ENCODE results near the gene OSBPL10. TPM values are rescaled to one million over a fixed set of nuclear protein-coding genes. Genes with fewer than 3 reads are reported as not detected.

OSBPL10 gene
- total and polyA plus RNA-seq, 2 donors (not counting 1 experiment from before 2014, with no cell fraction given): 88.5 to 310 TPM

DNA sequence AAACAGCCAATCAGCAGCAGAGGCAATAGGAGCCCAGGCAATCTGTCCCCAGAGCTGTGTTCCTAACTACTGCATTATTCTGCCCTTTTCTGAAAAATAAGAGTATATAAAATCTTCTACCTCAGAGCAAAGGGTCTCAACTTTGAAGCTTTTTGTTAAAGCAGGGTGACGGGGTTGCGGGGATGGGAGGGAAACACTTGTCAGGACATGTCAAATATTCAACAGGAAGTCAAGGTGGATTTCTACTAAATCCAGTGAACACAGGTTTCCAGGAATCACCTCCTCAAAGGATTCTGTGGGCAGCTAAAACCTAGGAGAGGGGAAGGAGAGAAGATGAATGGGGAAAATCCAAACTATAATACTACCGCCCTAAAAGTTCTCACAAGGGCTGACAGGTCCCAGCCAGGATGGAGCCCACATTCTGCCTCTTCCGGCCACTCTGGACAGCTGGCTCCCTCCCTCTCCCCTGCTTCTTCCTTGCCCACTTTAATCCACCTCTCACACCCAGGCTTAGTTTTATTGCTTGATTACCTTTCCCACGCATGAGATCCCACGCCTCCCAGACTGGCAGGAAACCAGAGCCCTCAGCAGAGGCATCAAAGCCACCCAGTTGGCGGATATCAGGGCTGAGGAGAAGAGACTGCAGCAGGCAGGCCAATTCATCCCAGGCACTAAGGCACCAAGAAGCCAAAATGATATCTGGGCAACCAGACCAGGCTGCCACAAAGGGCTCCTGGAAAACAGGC lies 77.2 kb downstream of the OSBPL10 start:
- peaks cover 48% of the 10 kb centered on the region for H4K20me1 ChIP-seq (ENCODE audit: control insufficient read depth, insufficient read depth, low read length, poor library complexity, severe bottlenecking)
- no peaks in the 10 kb centered on the region for H3K27me3 ChIP-seq (replicated peaks in 1 of 4; ENCODE audit: control extremely low read depth in 1 of 4, control insufficient read depth in 3 of 4, insufficient read depth in 4 of 4, low read length in 3 of 4)
- no peaks in the 10 kb centered on the region for H3K9me3 ChIP-seq (ENCODE audit: control extremely low read depth in 1 of 3, control insufficient read depth in 2 of 3, insufficient read depth in 1 of 3, low read length in 2 of 3)
- peaks cover 75 to 77% of the 10 kb centered on the region in 2 donors for H3K4me1 ChIP-seq (ENCODE audit: control insufficient read depth in 2 of 2, insufficient read depth in 2 of 2, low read length in 2 of 2)
- peaks cover 0 to 5% of the 10 kb centered on the region in 2 experiments for H3K36me3 ChIP-seq (replicated peaks in 1 of 2; ENCODE audit: control extremely low read depth in 1 of 2, control insufficient read depth in 1 of 2, extremely low read depth in 1 of 2, insufficient read depth in 2 of 2, low read length in 1 of 2)
- ATAC-seq (ENCODE audit: low read depth) (peak; percentile 58), DNase-seq (peak; percentile 36)
- H3K27me3 Mint-ChIP-seq: no peaks in the 10 kb centered on the region
- 41% methylated on average over 5 of the region's 7 CpGs for WGBS (ENCODE audit: insufficient coverage)
- H3K4me3 Mint-ChIP-seq: peak overlapping the region; percentile 67
- H3K4me2 ChIP-seq (replicated peaks; ENCODE audit: low read depth, low read length, poor library complexity, severe bottlenecking): peak overlapping the region; percentile 62
- H3K79me2 ChIP-seq (ENCODE audit: control insufficient read depth, insufficient read depth, low read length): peaks cover 98% of the 10 kb centered on the region
- H2AFZ ChIP-seq (ENCODE audit: insufficient read depth, low read depth, low read length, poor library complexity, severe bottlenecking): no peak overlapping the region
- TF ChIP-seq, protein P1, sequence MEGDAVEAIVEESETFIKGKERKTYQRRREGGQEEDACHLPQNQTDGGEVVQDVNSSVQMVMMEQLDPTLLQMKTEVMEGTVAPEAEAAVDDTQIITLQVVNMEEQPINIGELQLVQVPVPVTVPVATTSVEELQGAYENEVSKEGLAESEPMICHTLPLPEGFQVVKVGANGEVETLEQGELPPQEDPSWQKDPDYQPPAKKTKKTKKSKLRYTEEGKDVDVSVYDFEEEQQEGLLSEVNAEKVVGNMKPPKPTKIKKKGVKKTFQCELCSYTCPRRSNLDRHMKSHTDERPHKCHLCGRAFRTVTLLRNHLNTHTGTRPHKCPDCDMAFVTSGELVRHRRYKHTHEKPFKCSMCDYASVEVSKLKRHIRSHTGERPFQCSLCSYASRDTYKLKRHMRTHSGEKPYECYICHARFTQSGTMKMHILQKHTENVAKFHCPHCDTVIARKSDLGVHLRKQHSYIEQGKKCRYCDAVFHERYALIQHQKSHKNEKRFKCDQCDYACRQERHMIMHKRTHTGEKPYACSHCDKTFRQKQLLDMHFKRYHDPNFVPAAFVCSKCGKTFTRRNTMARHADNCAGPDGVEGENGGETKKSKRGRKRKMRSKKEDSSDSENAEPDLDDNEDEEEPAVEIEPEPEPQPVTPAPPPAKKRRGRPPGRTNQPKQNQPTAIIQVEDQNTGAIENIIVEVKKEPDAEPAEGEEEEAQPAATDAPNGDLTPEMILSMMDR (IDR thresholded peaks at IDR 0.05): no peak
- H3K9ac ChIP-seq (ENCODE audit: low read length): peak overlapping the region; percentile 35
- peak overlapping the region in 1 of 5 experiments; percentile 27 for H3K4me3 ChIP-seq (ENCODE audit: control extremely low read depth in 1 of 5, extremely low read depth in 1 of 5, insufficient read depth in 1 of 5, low read depth in 2 of 5, low read length in 4 of 5)
- ChIA-PET POLR2A (no interaction called here), CTCF (interaction anchor here (0.8 to 1.3 kb wide), 3 partner anchors 17 to 123 kb away, joined by 3 to 4 read pairs (median 4); no protein-coding TSS in a partner anchor)
- peak overlapping the region in 1 of 2 donors; percentile 27 for H3K27ac ChIP-seq (ENCODE audit: low read length in 2 of 2)
- H3K4me1 Mint-ChIP-seq: peaks cover 88% of the 10 kb centered on the region
- H3K27ac Mint-ChIP-seq: peak overlapping the region; percentile 87
- intact Hi-C loops (cut with micrococcal nuclease): loop anchor here (2.0 kb wide), 1 partner anchor 13 kb away; no protein-coding TSS in a partner anchor
- no peaks in the 10 kb centered on the region for H3K9me3 Mint-ChIP-seq (ENCODE audit: insufficient read depth)

DNA sequence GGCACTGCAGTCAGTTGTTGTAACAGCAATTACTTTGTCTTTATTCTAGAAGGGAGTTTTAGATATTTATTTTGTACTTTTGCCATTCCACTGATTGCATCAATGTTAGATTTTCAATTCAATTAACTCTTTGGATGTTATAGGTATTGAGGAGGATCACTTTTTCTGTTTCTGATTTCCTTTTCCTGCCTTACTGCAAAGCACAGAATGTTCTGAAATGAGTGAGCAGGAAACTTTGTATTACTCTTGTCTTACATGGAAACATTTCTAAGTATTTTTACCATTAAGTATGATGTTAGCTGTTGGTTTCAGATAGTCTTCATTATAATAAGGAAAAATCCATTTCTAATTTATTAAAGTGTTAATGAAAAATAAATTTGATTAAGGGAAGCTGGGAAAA lies 80.5 kb downstream of the OSBPL10 start:
- Mint-ChIP-seq H3K27me3 (no peaks in the 10 kb centered on the region), H3K4me1 (peaks cover 73% of the 10 kb centered on the region), H3K27ac (peak overlapping the region; percentile 74), H3K4me3 (peak overlapping the region; percentile 23), H3K9me3 (ENCODE audit: insufficient read depth) (no peaks in the 10 kb centered on the region)
- peak overlapping the region in 1 of 2 donors; percentile 42 for H3K27ac ChIP-seq (ENCODE audit: low read length in 2 of 2)
- no peak overlapping the region for H2AFZ ChIP-seq (ENCODE audit: insufficient read depth, low read depth, low read length, poor library complexity, severe bottlenecking)
- DNase-seq (no peak), ATAC-seq (ENCODE audit: low read depth) (no peak)
- H3K27me3 ChIP-seq (replicated peaks in 1 of 4; ENCODE audit: control extremely low read depth in 1 of 4, control insufficient read depth in 3 of 4, insufficient read depth in 4 of 4, low read length in 3 of 4): no peaks in the 10 kb centered on the region
- peaks cover 44% of the 10 kb centered on the region for H4K20me1 ChIP-seq (ENCODE audit: control insufficient read depth, insufficient read depth, low read length, poor library complexity, severe bottlenecking)
- H3K4me3 ChIP-seq (ENCODE audit: control extremely low read depth in 1 of 5, extremely low read depth in 1 of 5, insufficient read depth in 1 of 5, low read depth in 2 of 5, low read length in 4 of 5): no peak overlapping the region
- peaks cover 52 to 57% of the 10 kb centered on the region in 2 donors for H3K4me1 ChIP-seq (ENCODE audit: control insufficient read depth in 2 of 2, insufficient read depth in 2 of 2, low read length in 2 of 2)
- TF ChIP-seq EZH2 (IDR thresholded peaks at IDR 0.05; ENCODE audit: borderline replicate concordance, insufficient read depth, low read depth, low read length, poor library complexity, severe bottlenecking): no peak
- TF ChIP-seq, protein P1 (IDR thresholded peaks at IDR 0.05): no peak
- ChIA-PET POLR2A (no interaction called here), CTCF (interaction anchor here (1.3 to 1.4 kb wide), 2 partner anchors 61 to 81 kb away, joined by 3 to 4 read pairs; partner anchors contain the start of gene ZNF860)
- peaks cover 97% of the 10 kb centered on the region for H3K79me2 ChIP-seq (ENCODE audit: control insufficient read depth, insufficient read depth, low read length)
- intact Hi-C loops (cut with micrococcal nuclease): no loop called here
- H3K9me3 ChIP-seq (ENCODE audit: control extremely low read depth in 1 of 3, control insufficient read depth in 2 of 3, insufficient read depth in 1 of 3, low read length in 2 of 3): no peaks in the 10 kb centered on the region
- H3K9ac ChIP-seq (ENCODE audit: low read length): no peak overlapping the region
- H3K36me3 ChIP-seq (replicated peaks in 1 of 2; ENCODE audit: control extremely low read depth in 1 of 2, control insufficient read depth in 1 of 2, extremely low read depth in 1 of 2, insufficient read depth in 2 of 2, low read length in 1 of 2): peaks cover 0 to 3% of the 10 kb centered on the region in 2 experiments
- no peak overlapping the region for H3K4me2 ChIP-seq (replicated peaks; ENCODE audit: low read depth, low read length, poor library complexity, severe bottlenecking)

All from B cell (primary cell).